GM12801 (cell line): ENCODE data around the gene C3orf20.

Experiments
- CTCF ChIP-seq: IDR thresholded peaks from one replicate; pipeline ENCODE4 v1.5.1; 2011; ENCODE audit warnings: control low read depth; ENCODE audit not compliant: insufficient read length; ENCODE audit errors: extremely low read depth

C3orf20 gene

GRCh38 chr3:14767245-14768051, 92.5 kb downstream of the C3orf20 start:
- TF ChIP-seq CTCF, result no peak

GRCh38 chr3:14768182-14768790, 93.3 kb downstream of the C3orf20 start:
- no peak for TF ChIP-seq CTCF

GRCh38 chr3:14768881-14769280, 93.9 kb downstream of the C3orf20 start:
- TF ChIP-seq CTCF, result no peak

GRCh38 chr3:14769544-14770325, 94.8 kb downstream of the C3orf20 start:
- no peak for TF ChIP-seq CTCF

GRCh38 chr3:14770591-14770990, 95.7 kb downstream of the C3orf20 start:
- TF ChIP-seq CTCF, result no peak

- TF ChIP-seq CTCF, result no peak
These were observed 96.9 kb downstream of the C3orf20 start for GRCh38 chr3:14771593-14772497.
